Large intestine (tissue), 3 donors: ENCODE measurements around the gene GUCY1A2. TPM values are rescaled to one million over a fixed set of nuclear protein-coding genes. Genes with fewer than 3 reads are reported as not detected.
A peak's percentile ranks its signal among the peaks of the same experiment; 100 is the strongest.

ENCODE experiments used
- DNase-seq, 2 donors: peaks; one replicate each; pipeline versions ENCODE4 v3.0.0 to v3.0.0-alpha.2; 2013
- H3K27ac ChIP-seq: one replicate; pipeline ENCODE4 v1.5.1; 2013; ENCODE audit warnings: low read length
- H3K27me3 ChIP-seq: 2 replicates; pipeline ENCODE4 v1.6.1; 2013; ENCODE audit warnings: low read length; ENCODE audit not compliant: control insufficient read depth, insufficient read depth
- H3K36me3 ChIP-seq: 2 replicates; pipeline ENCODE4 v1.6.1; 2013; ENCODE audit warnings: low read length; ENCODE audit not compliant: control insufficient read depth, insufficient read depth
- H3K4me1 ChIP-seq: one replicate; pipeline ENCODE4 v1.6.1; 2013; ENCODE audit warnings: low read length; ENCODE audit not compliant: control insufficient read depth, insufficient read depth
- H3K4me3 ChIP-seq: one replicate; pipeline ENCODE4 v1.5.1; 2013; ENCODE audit warnings: low read length
- H3K9me3 ChIP-seq: one replicate; pipeline ENCODE4 v1.6.1; 2013; ENCODE audit warnings: mild to moderate bottlenecking, low read depth, low read length, moderate library complexity; ENCODE audit not compliant: control insufficient read depth
- WGBS: methylation state at CpG from one replicate; pipeline ENCODE4 v1.1.5; 2013; ENCODE audit warnings: low lambda C conversion rate; ENCODE audit not compliant: insufficient coverage; 5-methylcytosine and 5-hydroxymethylcytosine counted together
- polyA plus RNA-seq: library from polyadenylated mRNA; unstranded; fragments of 120-200 nt; gene quantifications from one replicate; pipeline ENCODE4 v1.2.1, GENCODE V29; 2013

Gene GUCY1A2
- polyA plus RNA-seq, 1 donor = 4.0 TPM

DNA sequence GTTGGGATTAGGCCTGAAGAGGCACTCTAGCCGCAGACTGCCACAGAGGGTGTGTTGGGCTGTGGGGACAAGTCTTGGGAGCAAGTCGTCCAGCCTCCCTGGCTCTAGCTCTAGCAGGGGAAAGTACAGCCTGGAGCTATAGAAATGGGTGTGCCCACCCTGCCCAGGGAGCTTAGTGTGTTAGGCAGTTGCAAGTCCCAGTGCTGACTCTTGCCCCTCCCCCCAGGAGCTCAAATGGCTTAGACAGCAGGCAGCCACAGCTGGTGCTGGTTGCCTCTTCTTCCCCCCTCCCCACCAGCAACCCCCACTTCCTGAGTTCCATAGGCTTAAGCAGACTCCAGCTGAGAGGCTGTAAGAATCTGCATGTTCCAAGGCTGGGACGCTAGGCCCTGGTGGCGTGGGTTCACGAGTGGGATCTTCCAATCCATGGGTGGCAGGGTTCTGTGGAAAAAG lies 61.2 kb downstream of the GUCY1A2 start:
- no peaks in the 10 kb centered on the region for H3K4me1 ChIP-seq
- no peaks in the 10 kb centered on the region for H3K9me3 ChIP-seq
- H3K27me3 ChIP-seq = no peaks in the 10 kb centered on the region
- no peak overlapping the region for H3K27ac ChIP-seq
- no peak overlapping the region for H3K4me3 ChIP-seq
- WGBS = no CpG with 5 or more reads among the region's 5 CpGs
- H3K36me3 ChIP-seq = no peaks in the 10 kb centered on the region
- no peak for DNase-seq

- H3K4me1 ChIP-seq = no peaks in the 10 kb centered on the region
- H3K27me3 ChIP-seq = no peaks in the 10 kb centered on the region
- no peaks in the 10 kb centered on the region for H3K36me3 ChIP-seq
- H3K27ac ChIP-seq = no peak overlapping the region
- H3K4me3 ChIP-seq = no peak overlapping the region
- no peak for DNase-seq
- H3K9me3 ChIP-seq = no peaks in the 10 kb centered on the region
Observed at GRCh38 chr11:106950067-106950491, 68.2 kb downstream of the GUCY1A2 start.

GRCh38 chr11:106943089-106943488 lies 75.2 kb downstream of the GUCY1A2 start:
- WGBS = no CpG with 5 or more reads among the region's 3 CpGs
- Histone ChIP-seq H3K27me3 (no peaks in the 10 kb centered on the region), H3K27ac (no peak overlapping the region), H3K36me3 (no peaks in the 10 kb centered on the region), H3K9me3 (no peaks in the 10 kb centered on the region), H3K4me3 (no peak overlapping the region), H3K4me1 (no peaks in the 10 kb centered on the region)
- no peak for DNase-seq

- no peak for DNase-seq
- no peaks in the 10 kb centered on the region for H3K27me3 ChIP-seq
- H3K36me3 ChIP-seq = no peaks in the 10 kb centered on the region
- no peak overlapping the region for H3K4me3 ChIP-seq
- H3K9me3 ChIP-seq = no peaks in the 10 kb centered on the region
- H3K4me1 ChIP-seq = no peaks in the 10 kb centered on the region
- no CpG with 5 or more reads among the region's 2 CpGs for WGBS
- no peak overlapping the region for H3K27ac ChIP-seq
Observed at GRCh38 chr11:106939157-106939556, 79.1 kb downstream of the GUCY1A2 start.

- WGBS = 100% methylated on average over 1 of the region's 1 CpG
- H3K9me3 ChIP-seq = no peaks in the 10 kb centered on the region
- H3K36me3 ChIP-seq = no peaks in the 10 kb centered on the region
- H3K27ac ChIP-seq = no peak overlapping the region
- H3K4me1 ChIP-seq = no peaks in the 10 kb centered on the region
- no peaks in the 10 kb centered on the region for H3K27me3 ChIP-seq
- H3K4me3 ChIP-seq = no peak overlapping the region
- no peak for DNase-seq
Observed at GRCh38 chr11:106937111-106937510, 81.2 kb downstream of the GUCY1A2 start.

GRCh38 chr11:106925245-106925644 lies 93.0 kb downstream of the GUCY1A2 start:
- Histone ChIP-seq H3K27ac (no peak overlapping the region), H3K9me3 (no peaks in the 10 kb centered on the region), H3K4me3 (no peak overlapping the region), H3K4me1 (no peaks in the 10 kb centered on the region), H3K27me3 (no peaks in the 10 kb centered on the region), H3K36me3 (no peaks in the 10 kb centered on the region)
- no peak for DNase-seq

DNA sequence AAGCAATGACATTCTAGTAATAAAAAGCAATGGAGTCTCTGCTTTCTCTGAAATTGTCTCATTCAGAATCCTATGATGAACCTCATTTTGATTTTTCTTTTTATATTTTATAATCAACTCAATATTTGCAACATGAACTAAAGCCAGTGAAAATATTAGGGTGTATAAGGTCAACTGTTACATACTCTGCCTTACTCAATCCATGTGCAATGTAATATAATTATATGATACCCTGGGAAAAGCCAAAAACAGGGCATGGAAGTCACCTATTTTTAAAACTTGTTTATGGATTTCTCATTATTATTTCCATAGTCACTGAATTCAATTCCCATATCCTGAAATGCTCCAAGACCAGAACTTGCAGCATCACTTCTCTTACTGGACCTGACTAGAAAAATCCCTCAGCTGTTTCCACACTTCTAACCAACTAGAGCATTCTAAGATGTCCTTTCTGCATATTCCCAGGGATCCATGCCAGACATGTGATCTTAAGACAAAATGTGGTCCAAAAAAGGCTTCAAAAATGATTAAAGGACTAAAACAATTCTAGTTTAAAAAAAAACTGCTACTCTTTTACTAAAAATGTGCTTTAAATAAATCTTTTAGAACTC lies 97.3 kb downstream of the GUCY1A2 start:
- Histone ChIP-seq H3K4me1 (no peaks in the 10 kb centered on the region), H3K4me3 (no peak overlapping the region), H3K36me3 (no peaks in the 10 kb centered on the region), H3K27ac (no peak overlapping the region), H3K27me3 (no peaks in the 10 kb centered on the region), H3K9me3 (no peaks in the 10 kb centered on the region)
- no peak for DNase-seq

- peak in 1 of 2 donors; percentile 0 for DNase-seq
- H3K27ac ChIP-seq = no peak overlapping the region
- no peaks in the 10 kb centered on the region for H3K36me3 ChIP-seq
- no peaks in the 10 kb centered on the region for H3K9me3 ChIP-seq
- no peak overlapping the region for H3K4me3 ChIP-seq
- H3K27me3 ChIP-seq = no peaks in the 10 kb centered on the region
- WGBS = no CpG with 5 or more reads among the region's 2 CpGs
- H3K4me1 ChIP-seq = no peaks in the 10 kb centered on the region
Observed at GRCh38 chr11:106917973-106918372, 100.3 kb downstream of the GUCY1A2 start.

GRCh38 chr11:106914409-106914808 lies 103.9 kb downstream of the GUCY1A2 start:
- Histone ChIP-seq H3K4me1 (no peaks in the 10 kb centered on the region), H3K27me3 (no peaks in the 10 kb centered on the region), H3K36me3 (no peaks in the 10 kb centered on the region), H3K9me3 (no peaks in the 10 kb centered on the region), H3K27ac (no peak overlapping the region), H3K4me3 (no peak overlapping the region)
- WGBS = 73% methylated on average over 1 of the region's 1 CpG
- no peak for DNase-seq

- WGBS = 100% methylated on average over 1 of the region's 2 CpGs
- Histone ChIP-seq H3K36me3 (no peaks in the 10 kb centered on the region), H3K4me3 (no peak overlapping the region), H3K9me3 (no peaks in the 10 kb centered on the region), H3K27ac (no peak overlapping the region), H3K4me1 (no peaks in the 10 kb centered on the region), H3K27me3 (no peaks in the 10 kb centered on the region)
- no peak for DNase-seq
Observed at GRCh38 chr11:106913141-106913540, 105.1 kb downstream of the GUCY1A2 start.

DNA sequence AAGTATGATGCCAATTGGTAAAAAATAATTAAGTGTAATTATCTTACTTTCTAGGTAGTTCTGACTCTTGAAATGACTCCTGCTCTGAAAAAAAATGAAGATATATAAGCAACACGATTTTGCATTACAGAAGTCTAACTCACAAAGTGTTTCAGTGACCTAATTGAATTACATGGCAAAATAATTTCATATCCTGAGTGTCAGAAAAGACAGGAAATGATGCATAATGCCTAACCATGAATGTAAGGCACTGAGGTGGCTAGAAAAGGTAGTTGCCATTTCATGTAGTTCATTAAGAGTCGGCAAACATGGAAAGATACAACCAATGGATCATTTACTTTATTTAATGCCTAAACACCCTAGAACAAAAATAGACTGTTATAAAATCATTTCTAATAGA lies 113.5 kb downstream of the GUCY1A2 start:
- no peak overlapping the region for H3K4me3 ChIP-seq
- no peaks in the 10 kb centered on the region for H3K27me3 ChIP-seq
- H3K9me3 ChIP-seq = peaks cover 2% of the 10 kb centered on the region
- H3K27ac ChIP-seq = no peak overlapping the region
- WGBS = 100% methylated on average over 2 of the region's 2 CpGs
- DNase-seq = no peak
- no peaks in the 10 kb centered on the region for H3K4me1 ChIP-seq
- no peaks in the 10 kb centered on the region for H3K36me3 ChIP-seq
